KBM-7 (cell line): Measurements from ENCODE around the gene CNR2.

Experiments
- DNase-seq: peaks from one replicate; pipeline ENCODE4 v3.0.0-alpha.2; 2015
- in situ Hi-C: fragments of 300-500 bp; cut with MboI; formaldehyde crosslinking; loops from 2 replicates; pipeline ENCODE4 v1.14.3; 2020; ENCODE audit warnings: low sequenced_read_pairs, low pct_unique_long_range_greater_than_20kb, mixed read lengths

The CNR2 gene

DNA sequence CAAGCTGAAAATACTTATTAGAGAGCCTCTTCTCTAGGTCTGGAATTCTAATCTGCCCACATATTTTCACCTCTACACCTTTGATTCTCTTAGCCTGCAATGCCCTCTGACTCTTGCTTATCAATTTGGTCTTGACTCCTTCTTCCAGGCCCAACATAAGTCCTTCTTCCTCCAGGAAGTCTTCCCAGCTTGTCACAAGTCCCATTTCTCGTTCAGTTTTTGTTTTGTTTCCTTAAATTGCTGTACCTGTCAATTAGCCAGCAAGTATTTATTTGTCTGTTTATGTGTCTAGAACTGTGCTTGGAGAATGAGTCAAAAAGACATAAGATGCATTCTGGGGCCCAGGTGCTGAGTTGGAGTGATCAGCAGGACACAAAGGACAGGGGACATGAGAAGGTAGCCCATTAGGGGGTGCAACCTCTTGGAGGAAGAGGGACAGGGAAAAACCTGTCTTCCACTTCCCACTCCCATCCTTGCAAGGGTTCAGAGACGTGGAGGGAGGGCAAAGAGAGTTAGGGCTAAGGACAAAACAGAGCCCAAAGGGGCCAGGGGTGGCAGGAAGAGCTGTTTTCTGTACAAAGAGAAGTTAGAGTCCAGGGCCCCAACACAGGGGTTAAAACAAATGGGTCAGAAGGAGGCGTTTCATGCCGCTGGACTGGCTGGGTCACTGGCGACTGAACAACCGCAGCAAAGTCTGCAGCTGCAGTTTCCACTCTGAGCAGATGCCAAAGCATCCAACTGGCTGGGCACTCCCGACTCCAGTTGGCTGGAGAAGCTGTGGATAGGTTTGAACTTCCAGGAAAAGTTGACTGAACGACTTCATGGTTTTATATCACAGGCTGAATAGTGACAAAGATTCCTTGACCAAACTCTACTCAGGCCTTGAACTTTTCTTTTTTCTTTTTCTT, 10.7 kb upstream of the CNR2 start:
- DNase-seq: no peak
- in situ Hi-C loops: loop anchor here (25.0 kb wide), 1 partner anchor 112 kb away; the partner anchor contains the start of gene GALE

DNA sequence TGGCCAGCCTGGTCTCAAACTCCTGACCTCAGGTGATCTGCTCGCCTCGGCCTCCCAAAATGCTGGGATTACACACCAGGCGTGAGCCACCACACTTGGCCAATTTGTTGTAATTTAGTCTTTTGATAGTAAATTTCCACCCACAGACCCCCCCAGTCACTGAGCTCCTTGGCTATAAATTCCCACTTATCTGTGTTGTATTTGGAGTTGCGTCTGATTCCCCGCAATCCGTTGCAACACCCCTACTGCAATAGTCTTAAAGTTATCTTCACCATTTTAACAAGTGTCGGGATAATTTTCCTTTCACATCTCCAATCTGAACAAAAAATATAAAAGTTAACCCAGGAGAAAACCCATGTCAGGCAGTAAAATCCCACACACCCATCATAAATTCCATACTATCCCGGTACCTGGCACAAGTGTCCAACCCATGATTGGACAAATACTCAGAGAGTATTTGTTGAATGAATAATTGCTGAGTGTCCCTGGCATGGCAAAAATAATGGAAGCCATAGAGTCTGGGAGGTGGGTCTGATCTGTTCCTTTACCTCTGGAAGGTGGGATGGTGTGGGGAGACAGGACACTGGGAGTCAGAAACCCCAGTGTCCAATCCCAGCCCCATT, 9.3 kb upstream of the CNR2 start:
- in situ Hi-C loops: loop anchor here (25.0 kb wide), 1 partner anchor 110 kb away; the partner anchor contains the start of gene GALE
- DNase-seq: no peak

DNA sequence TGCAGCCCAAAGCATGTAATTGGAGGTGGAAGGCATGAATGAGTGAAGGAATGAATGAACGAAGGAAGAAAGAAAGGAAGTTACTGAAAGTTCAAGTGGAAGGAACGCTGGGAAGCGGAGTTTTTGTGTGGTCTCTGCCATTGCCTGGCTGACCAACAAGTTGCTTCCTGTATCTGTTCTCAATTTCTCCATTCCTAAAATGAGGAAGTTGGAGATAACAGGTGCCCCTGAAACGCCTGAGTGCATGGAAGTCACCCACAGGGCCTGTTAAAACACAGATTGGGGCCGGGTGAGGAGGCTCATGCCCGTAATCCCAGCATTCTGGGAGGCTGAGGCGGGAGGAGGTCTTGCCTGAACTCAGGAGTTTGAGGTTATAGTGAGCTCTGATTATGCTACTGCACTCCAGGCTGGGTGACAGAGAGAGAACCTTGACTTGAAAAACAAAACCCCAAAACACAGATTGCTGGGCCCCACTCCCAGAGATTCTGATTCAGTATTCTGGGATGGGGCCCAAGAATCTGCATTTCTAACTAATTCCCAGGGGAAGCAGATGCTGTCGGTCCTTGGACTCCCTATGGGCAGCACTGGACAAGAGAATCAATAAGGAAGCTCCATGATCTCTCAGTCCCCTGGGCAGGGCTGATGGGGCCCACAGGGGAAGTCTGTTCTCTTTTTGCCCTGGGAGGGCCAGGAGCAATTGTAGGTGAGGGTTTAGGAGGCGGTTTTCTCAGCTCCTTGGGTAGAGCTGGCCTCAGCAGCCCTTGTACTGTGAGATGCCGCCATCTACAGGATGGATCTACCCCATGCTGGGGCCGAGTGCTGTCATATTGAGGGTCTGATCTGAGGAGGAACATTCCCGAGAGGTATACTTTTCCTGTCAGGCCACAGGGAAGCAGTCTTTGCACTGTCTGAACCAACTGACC, 3.3 kb upstream of the CNR2 start:
- in situ Hi-C loops: loop anchor here (25.0 kb wide), 1 partner anchor 104 kb away; the partner anchor contains the start of gene GALE
- peak; percentile 93 for DNase-seq

DNA sequence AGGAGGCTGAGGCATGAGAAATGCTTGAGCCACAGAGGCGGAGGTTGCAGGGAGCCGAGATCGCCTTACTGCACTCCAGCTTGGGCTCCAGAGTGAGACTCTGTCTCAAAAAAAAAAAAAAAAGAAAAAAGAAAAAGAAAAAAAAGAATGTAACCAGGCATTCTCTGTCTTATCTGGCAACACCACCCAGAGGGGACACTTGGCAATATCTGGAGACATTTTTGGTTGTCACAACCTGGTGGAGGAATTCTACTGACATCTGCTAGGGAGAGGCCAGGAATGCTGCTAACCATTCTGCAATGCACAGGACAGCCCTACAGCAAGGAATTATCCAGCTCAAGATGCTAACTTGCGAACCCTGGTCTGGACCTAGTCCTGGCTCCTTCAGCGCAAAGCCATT, 2.3 kb upstream of the CNR2 start:
- no peak for DNase-seq
- in situ Hi-C loops: loop anchor here (25.0 kb wide), 1 partner anchor 103 kb away; the partner anchor contains the start of gene GALE

DNA sequence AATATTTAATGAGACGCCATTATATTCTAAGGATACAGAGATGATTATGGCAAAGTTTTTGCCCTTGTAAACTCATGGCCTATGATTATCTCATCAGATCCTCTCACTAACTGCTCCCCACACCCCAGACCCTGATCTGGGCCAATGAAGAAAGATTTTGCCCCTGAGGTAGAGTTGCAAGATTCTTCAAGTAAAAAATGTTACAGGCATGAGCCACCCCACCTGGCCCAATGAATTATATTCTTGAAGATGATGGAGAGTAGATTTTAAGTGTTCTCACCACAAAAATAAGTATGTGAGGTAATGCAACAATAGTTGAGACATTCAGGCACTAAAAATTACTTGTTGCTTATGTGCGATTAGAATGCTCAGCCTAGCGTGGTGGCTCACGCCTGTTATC, 1.8 kb upstream of the CNR2 start:
- no peak for DNase-seq
- in situ Hi-C loops: loop anchor here (25.0 kb wide), 1 partner anchor 103 kb away; the partner anchor contains the start of gene GALE

DNA sequence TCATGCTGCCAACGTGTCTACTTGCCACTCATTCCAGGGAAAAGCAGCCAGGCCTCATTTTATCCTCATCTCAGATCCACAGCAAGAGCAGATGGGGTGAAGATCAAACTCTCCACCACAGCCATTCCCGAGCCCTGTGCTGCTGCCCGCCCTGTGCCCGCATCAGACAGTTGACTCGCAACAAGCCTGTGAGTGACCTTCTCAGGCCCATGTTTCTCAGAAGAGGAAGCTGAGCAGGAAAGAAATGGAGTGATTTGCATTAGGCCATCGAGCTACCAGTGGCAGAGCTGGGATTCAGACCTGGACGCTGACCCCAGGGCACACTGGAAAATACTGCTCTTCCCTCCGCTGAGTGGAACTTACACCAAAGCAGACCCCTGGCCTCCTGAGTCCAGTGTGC, 1.2 kb downstream of the CNR2 start:
- in situ Hi-C loops: loop anchor here (25.0 kb wide), 1 partner anchor 100 kb away; the partner anchor contains the start of gene GALE
- DNase-seq: no peak

DNA sequence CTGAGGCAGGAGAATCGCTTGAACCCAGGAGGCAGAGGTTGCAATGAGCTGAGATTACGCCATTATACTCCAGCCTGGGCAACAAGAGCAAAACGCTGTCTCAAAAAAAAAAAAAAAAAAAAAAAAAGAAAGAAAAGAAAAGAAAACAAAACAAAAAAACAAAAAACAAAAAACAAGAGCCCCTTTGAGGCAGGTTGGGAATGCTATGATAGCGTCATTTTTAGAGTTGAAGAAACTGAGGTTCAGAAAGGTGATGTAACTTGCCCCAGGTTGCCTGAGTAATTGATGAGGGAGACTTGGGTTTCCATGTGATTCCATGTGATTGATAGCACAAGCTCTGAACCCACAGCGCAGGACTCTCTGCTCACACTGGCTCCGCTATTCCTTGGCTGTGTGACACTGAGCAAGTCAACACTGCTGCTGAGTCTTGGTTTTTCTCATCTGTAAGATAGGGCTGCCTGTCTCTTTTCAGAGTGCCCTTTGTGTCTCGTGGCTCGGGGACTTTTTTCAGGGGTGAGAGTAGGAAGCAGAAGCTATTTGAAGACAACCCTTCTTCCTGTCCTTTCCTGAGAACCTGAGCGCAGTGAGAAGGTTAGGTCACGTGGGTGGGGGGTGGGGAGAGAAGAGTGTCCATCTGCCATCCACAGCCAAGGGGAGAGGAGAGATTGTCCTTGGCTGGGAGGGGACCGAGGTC, 2.5 kb downstream of the CNR2 start:
- in situ Hi-C loops: loop anchor here (25.0 kb wide), 1 partner anchor 98 kb away; the partner anchor contains the start of gene GALE
- peak; percentile 54 for DNase-seq

DNA sequence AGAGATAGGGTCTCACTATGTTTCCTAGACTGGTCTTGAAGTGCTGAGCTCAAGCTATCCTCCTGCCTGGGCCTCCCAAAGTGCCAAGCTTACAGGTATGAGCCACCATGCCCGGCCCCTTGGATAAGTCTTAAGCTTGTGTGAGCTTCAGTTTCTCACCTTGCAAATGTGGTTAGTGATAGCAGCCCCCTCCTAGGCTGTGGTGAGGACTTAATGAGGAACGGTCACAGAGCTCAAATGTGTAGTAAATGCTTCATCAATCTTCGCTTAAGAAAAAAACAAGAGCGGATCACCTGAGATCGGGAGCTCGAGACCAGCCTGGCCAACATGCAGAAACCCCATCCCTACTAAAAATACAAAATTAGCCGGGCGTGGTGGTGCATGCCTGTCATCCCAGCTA, 3.0 kb downstream of the CNR2 start:
- no peak for DNase-seq
- in situ Hi-C loops: loop anchor here (25.0 kb wide), 1 partner anchor 98 kb away; the partner anchor contains the start of gene GALE

DNA sequence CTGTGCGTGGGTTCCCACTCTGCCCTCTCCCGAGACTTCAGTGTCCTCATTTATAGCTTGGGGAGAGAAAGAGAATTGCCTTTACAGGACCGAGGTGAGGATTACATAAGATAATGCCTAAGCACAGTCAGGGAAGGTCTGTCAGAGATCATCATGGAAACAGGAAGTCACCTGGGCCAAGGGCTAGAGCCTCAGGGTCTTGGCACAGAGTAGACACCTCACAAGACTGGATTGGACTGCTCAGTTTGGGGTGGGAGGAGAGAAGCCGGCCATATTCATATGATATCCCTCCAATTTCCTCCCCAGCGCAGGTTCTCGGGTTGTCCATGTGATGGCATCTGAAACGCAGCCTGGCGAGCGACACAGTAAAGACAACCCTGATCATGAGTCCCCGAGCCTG, 3.8 kb downstream of the CNR2 start:
- in situ Hi-C loops: loop anchor here (25.0 kb wide), 1 partner anchor 97 kb away; the partner anchor contains the start of gene GALE
- peak; percentile 54 for DNase-seq

DNA sequence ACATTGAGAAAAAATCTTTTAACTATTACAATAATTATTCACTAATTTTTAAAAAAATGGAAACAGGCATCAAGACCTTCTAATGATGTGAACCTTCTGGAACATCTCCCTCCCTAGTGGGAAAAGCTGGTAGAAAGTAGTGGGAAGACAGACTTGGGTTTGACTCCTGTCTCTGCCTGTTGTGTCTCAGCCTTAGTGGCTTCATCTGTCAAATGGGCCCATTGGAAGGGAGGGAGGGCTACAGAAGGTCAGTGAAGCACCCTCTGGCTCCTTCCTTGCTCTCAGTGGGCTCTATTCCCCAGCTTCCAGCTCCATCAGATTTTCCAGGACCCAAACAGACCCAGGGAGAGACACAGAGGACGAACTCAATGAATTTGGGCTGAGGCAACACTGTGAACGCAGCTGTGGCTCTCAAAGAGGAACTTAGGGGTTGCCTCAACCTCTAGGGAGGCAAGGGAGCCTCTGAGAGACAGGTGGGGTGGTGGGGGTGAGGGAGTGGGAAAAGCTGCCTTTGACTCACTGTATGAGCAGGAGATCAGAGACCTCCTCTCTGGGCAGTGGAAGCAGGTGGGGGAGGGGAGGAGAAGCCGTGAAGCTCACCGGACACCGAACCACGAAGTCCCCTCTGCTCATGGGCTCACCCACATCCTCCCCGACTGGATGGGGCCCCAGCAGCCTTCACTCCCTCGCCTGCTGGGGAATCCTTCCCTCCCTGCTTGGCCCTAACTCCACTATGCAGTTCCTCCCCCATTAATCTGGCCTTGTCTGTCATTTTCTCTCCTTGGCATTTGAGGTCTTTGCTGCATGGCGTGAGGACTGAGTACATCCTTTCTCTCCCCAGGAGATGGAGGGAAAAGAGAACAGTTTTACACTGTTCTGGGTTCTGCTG, 4.5 kb downstream of the CNR2 start:
- in situ Hi-C loops: loop anchor here (25.0 kb wide), 1 partner anchor 96 kb away; the partner anchor contains the start of gene GALE
- DNase-seq: peak; percentile 91

DNA sequence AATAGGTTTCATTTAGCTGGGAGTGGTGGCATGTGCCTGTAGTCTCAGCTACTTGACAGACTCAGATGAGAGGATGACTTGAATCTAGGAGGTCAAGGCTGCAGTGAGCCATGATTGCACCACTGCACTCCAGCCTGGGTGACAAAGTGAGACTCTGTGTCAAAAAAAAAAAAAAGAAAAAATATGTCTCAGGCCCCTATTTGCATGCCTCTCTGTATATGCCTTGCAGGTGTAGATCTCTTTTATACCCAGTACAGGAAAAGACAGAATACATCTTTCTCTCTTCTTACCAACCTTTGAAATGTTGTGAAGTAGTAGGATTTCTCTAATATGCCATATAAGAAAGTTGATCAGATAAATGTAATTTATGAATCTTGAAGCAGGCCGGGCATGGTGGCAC, 6.4 kb downstream of the CNR2 start:
- DNase-seq: no peak
- in situ Hi-C loops: loop anchor here (25.0 kb wide), 1 partner anchor 94 kb away; the partner anchor contains the start of gene GALE

DNA sequence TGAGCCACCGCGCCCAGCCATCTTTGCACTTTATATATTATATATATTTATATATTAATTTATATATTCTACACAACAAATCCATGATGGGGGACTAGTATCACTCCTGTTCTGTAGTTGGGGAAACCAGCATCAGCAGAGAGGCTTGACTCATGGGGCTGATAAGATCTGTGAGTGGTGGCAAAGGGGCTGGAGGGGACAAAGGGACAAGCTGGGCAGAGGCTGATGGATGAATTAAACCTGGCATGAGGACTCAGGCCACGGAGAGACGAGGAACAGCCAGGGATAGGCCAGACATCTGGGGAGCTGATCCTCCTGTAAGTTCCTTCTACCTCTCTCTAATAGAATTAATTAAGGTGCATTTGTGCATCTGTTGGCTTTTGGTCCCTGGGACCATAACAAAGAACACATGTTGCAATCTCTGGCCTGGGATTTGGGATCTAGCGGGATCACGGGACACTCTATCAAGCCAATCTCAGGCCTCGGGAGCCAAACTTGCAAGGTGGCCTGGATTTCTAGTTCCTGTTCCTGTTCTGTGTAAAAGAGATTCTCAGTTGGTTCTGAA, 7.6 kb downstream of the CNR2 start:
- no peak for DNase-seq

DNA sequence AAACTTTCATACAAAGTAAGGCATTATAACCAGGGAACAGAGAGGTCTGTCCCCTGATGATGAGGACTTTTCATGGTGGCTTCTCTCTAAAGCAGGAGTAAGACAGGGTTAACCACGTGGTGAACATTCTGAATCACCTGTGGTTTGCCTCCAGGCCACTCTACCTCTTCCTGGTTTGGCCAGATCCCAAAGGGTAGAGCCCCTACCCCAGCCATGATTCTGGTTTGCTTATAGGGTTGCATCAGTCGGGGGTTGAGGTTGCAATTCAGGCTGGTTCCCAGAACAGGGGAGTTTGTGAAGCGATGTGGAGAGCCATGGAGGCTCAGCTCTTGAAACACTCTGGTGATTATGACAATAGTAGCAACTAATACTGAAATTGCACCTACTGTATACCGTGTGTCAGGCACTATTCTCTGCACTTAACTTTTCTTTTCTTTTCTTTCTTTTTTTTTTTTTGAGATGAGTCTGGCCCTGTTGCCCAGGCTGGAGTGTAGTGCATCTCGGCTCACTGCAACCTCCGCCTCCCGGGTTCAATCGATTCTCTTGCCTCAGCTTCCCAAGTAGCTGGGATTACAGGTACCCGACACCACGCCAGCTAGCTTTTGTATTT, 8.3 kb downstream of the CNR2 start:
- in situ Hi-C loops: loop anchor here (25.0 kb wide), 1 partner anchor 93 kb away; the partner anchor contains the start of gene GALE
- DNase-seq: no peak

More for the DNA sequence above, 7.6 kb downstream of the CNR2 start:
- in situ Hi-C loops: loop anchor here (25.0 kb wide), 1 partner anchor 93 kb away; the partner anchor contains the start of gene GALE

DNA sequence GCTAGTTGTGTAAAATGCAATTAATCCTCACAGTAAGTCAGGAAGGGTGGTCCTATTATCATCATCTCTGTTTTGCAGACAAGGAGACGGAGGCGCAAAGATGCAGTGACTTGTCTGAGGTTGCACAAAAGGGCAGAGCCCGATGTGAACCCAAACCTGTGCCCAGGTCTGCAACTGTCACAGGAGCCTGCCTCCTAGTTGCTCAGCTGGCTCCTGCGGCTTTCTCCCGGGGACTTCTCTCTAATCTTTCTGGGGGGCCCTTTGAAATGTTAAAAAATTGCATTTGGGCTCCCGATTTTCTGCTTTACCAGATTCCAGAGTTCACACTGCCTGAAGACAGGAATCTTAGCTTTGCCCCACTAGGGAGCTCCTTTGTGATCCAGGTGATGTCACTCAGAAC, 9.4 kb downstream of the CNR2 start:
- in situ Hi-C loops: loop anchor here (25.0 kb wide), 1 partner anchor 91 kb away; the partner anchor contains the start of gene GALE
- no peak for DNase-seq

DNA sequence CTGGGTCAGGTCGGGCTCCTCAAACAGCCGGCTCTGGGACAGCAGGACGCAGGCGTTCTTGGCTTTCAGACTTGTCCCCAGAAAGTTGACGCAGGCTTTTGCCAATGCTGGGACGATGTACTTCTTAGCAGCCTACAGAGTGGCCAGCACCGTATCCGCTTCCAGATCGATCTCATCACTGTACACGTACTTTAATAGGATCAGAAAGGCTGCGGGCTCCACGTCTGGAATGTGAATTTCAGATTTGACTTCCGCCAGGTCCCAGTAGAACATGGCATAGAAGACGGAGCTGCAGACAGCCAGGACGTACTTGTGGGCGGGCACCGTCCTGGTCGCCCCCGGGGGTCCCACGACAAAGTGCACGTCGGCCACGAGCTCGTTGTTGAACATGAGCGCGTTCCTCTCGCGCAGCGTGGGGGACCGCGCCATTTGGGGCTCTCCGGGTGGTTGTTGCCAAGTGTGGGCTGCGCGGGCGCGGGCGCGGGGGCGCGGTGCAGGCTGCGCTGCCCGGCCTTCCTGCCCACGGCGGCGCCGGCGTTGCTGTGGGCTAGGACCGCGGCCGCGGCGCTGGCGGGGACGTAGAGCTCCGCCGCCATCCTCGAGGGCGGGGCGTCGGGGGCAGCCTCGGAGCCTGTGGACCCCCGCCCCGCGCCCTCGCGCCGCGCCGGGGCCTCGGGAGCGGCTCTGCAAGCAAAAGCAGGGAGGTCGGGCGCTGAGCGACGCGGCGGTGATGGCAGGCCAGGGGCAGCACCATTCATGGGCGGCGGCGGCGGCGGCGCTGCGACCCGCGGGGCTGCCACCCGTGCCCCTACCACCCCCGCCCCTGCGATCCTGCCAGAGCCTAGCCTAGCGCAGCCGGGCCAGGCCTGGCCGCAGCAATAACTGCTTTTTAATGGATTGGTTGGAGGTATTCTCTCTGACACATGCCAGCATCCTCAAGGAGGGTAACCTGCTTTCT, 10.6 kb downstream of the CNR2 start:
- DNase-seq: no peak
- in situ Hi-C loops: loop anchor here (25.0 kb wide), 1 partner anchor 90 kb away; the partner anchor contains the start of gene GALE
